ENCODE results near the gene BRD1. TPM values are rescaled to one million over a fixed set of nuclear protein-coding genes. Genes with fewer than 3 reads are reported as not detected.

BRD1 gene
- total and polyA plus RNA-seq, 8 donors: 27.4 to 50.3 (median 37.9) TPM

GRCh38 chr22:49779853-49780697, 47.6 kb downstream of the BRD1 start:
- H3K4me3 ChIP-seq: no peak overlapping the region
- TF ChIP-seq CTCF (IDR thresholded peaks at IDR 0.05): no peak
- H3K9me3 ChIP-seq: no peaks in the 10 kb centered on the region
- no peak for ATAC-seq
- peaks cover 0 to 11% of the 10 kb centered on the region in 2 donors for H3K4me1 ChIP-seq
- peak in 1 of 4 donors; percentile 70 for DNase-seq
- no peaks in the 10 kb centered on the region for H3K27me3 ChIP-seq
- intact Hi-C loops (cut with DNase I): loop anchor here in 1 of 2 donors (10.0 kb wide), 1 partner anchor 135 kb away; the partner anchor contains the start of genes ALG12 and CRELD2
- H3K36me3 ChIP-seq: peaks cover 0 to 83% of the 10 kb centered on the region in 2 donors
- H3K27ac ChIP-seq: no peak overlapping the region

GRCh38 chr22:49779211-49779610, 48.5 kb downstream of the BRD1 start:
- no peak overlapping the region for H3K4me3 ChIP-seq
- peaks cover 0 to 83% of the 10 kb centered on the region in 2 donors for H3K36me3 ChIP-seq
- intact Hi-C loops (cut with DNase I): loop anchor here in 1 of 2 donors (10.0 kb wide), 1 partner anchor 136 kb away; the partner anchor contains the start of genes ALG12 and CRELD2

GRCh38 chr22:49777569-49778249, 50.0 kb downstream of the BRD1 start:
- TF ChIP-seq CTCF (IDR thresholded peaks at IDR 0.05): no peak
- Histone ChIP-seq H3K4me1 (peaks cover 0 to 11% of the 10 kb centered on the region in 2 donors), H3K36me3 (peaks cover 0 to 85% of the 10 kb centered on the region in 2 donors), H3K4me3 (no peak overlapping the region), H3K27ac (no peak overlapping the region), H3K27me3 (no peaks in the 10 kb centered on the region), H3K9me3 (no peaks in the 10 kb centered on the region)
- intact Hi-C loops (cut with DNase I): loop anchor here in 1 of 2 donors (10.0 kb wide), 1 partner anchor 137 kb away; the partner anchor contains the start of genes ALG12 and CRELD2
- DNase-seq (peak in 1 of 4 donors; percentile 77), ATAC-seq (no peak)

More at GRCh38 chr22:49779211-49779610, 48.5 kb downstream of the BRD1 start:
- DNase-seq (no peak), ATAC-seq (no peak)
- H3K9me3 ChIP-seq: no peaks in the 10 kb centered on the region
- no peaks in the 10 kb centered on the region for H3K27me3 ChIP-seq
- H3K27ac ChIP-seq: no peak overlapping the region
- peaks cover 0 to 11% of the 10 kb centered on the region in 2 donors for H3K4me1 ChIP-seq
- TF ChIP-seq CTCF (IDR thresholded peaks at IDR 0.05): no peak

GRCh38 chr22:49776891-49777290, 50.8 kb downstream of the BRD1 start:
- DNase-seq (peak in 1 of 4 donors; percentile 70), ATAC-seq (no peak)
- Histone ChIP-seq H3K36me3 (peaks cover 0 to 93% of the 10 kb centered on the region in 2 donors), H3K9me3 (no peaks in the 10 kb centered on the region), H3K4me3 (no peak overlapping the region), H3K27me3 (no peaks in the 10 kb centered on the region), H3K27ac (no peak overlapping the region), H3K4me1 (peaks cover 0 to 11% of the 10 kb centered on the region in 2 donors)
- intact Hi-C loops (cut with DNase I): loop anchor here in 1 of 2 donors (10.0 kb wide), 1 partner anchor 138 kb away; the partner anchor contains the start of genes ALG12 and CRELD2
- TF ChIP-seq CTCF (IDR thresholded peaks at IDR 0.05): no peak
